Ammon's horn (tissue), 1 donor: Measurements from ENCODE around the gene CAB39.

Source experiments
- DNase-seq: peaks from one replicate; pipeline ENCODE4 v3.0.0-alpha.2; 2016; ENCODE audit warnings: low spot score

The CAB39 gene

DNA sequence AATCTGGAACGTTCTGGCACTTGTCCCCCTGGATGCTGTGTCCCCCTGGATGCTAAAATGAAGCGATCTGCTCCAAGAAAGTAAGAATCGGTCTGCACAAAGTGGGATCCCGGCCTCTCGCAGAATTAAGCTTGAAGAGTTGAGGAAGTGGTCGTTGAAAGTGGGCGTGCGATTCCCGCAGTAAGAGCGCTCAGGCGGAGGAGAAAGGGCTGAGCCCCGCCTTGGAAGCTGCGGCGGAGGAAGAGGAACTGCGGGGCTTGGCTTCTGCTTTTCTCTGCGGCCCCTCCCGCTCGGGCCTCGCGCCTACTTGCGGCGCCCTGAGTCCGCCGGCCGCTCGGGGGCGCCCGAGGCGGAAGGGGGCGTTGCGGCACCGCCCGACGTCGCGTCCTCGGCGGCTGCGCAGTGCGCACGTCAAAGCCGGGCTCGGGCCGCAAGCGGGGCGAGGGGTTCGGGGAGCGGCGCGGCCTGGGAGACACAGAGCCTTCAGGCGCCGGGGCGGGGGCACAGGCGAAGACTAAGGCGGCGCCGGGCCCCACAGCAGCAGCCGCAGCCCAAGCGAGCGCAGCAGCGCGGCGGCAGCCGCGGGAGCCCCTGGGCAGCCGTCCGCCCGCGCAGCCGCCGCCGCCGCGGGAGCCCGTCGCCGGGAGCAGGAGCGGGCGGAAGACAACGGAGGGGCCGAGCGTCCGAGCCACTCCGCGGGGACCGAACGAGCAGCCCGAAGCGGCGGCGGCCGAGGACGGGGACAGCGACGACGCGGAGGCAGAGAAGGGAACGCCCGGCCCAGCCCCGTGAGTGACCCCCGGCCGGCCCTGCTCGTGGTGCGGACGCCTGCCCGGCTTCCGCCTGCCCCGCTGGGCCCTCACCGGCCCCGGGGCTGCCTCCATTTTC lies at the start of gene CAB39:
Gene CAB39, plus strand, starts transcription at position 400 of the 888 bp plus-strand sequence. CDS start 47,160 bp downstream, outside the sequence.
- peak; percentile 94 for DNase-seq

DNA sequence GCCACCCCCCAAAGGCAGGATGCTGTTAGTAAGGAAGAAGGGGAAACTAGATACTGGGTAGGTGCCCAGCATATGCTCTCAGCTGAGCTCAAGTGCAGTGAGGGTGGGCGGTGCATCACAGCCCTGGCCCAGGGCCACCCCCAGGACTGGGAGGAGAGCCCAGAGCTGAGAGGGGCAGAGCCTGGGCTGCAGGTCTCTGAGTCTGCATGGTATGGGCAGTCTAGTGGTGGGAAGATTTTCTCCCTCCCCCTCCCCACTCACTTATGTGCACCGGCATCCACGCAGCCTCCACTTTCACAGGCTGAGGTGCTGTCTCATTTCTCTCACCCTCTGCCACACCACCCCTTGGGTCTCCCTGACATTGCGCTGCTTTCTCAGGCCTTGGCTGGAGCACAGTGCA lies 48.5 kb upstream of the CAB39 start:
- peak; percentile 48 for DNase-seq

DNA sequence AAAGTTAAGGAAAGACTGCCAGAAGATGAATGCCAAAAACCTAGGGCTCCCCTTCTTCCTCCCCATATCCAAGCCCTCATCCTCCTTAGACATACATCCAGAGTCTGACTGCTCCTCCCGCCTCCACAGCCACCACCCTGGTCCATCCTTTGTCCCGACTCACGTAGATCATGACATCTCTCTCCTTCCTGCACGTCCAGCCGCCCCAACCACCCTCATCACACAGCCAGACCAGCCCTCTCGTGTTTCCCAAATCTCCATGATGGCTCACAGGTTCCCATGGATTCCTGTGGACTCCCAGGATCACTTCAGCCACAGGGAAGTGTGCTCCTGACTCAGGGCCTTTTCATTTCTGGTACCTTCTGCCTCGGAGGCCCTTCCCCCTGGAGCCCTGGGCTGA lies 47.8 kb upstream of the CAB39 start:
- no peak for DNase-seq

DNA sequence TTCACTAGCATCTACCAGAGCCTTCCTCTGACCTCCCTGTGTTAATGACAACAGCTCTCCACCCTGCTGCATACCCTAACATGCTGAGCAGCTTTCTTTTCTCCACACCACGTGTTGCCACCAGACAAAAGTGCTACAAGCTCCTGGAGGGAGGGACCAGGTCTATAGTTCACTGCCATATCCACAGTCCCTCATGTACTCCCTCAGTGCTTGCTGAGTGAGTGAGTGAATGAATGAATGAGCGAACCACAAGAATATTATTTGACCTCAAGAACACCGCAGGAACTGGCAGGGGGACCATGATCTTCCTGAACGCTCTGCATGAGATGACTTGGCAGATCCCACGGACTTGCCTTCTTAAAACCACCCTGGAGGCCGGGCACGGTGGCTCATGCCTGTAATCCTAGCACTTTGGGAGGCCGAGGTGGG lies 47.4 kb upstream of the CAB39 start:
- DNase-seq = no peak

DNA sequence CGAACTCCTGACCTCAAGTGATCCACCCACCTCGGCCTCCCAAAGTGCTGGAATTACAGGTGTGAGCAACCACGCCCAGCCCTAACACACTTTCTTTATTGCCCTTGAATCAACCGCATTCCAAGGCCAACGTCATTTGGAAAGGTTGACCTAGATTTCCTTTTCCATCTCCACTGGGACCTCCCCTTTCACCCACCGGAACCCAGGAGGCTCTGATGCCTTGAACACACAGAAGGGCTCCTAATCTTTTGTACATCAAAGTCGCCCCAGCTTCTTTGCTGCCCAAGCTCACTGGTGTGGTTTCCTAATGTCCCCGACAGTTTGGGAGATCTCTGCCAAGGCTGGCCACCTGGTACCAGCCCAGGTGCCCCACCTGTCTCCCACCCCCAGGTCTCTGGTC lies 46.2 kb upstream of the CAB39 start:
- no peak for DNase-seq

DNA sequence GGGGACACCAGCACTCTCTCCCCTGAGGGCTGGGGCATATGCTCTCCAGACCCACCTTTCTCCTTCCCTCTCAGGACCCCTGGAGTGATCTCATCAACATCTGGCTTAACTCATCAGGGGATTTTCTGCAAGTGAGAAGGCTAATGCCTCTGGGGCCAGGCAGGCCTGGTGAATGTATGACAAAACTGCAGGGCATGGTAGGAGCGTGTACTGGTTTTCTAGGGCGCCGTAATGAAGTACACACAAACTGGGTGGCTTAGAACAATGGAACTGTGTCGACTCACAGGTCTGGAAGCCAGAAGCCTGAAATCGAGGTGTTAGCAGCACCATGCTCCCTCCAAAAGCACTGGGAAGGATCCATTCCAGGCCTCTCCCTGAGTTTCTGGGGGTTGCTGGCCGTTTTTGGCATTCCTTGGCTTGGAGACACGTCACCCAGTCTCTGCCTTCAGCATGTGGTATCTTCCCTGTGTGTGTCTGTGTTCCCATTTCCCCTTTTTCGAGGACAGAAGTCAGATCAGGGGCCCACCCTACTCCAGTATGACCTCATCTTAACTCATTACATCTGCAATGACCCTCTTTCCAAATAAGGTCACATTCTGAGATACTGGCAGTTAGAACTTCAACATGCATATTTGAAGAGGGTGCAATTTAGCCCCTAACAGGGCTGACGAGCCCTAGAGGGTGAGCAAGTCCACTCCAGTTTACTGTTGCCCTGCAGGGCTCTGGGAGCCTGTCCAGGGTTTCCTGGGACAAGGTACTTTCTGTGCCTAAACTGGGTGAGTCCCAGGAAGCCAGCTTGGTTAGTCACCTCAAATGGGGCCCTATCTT lies 45.5 kb upstream of the CAB39 start:
- peak; percentile 61 for DNase-seq

DNA sequence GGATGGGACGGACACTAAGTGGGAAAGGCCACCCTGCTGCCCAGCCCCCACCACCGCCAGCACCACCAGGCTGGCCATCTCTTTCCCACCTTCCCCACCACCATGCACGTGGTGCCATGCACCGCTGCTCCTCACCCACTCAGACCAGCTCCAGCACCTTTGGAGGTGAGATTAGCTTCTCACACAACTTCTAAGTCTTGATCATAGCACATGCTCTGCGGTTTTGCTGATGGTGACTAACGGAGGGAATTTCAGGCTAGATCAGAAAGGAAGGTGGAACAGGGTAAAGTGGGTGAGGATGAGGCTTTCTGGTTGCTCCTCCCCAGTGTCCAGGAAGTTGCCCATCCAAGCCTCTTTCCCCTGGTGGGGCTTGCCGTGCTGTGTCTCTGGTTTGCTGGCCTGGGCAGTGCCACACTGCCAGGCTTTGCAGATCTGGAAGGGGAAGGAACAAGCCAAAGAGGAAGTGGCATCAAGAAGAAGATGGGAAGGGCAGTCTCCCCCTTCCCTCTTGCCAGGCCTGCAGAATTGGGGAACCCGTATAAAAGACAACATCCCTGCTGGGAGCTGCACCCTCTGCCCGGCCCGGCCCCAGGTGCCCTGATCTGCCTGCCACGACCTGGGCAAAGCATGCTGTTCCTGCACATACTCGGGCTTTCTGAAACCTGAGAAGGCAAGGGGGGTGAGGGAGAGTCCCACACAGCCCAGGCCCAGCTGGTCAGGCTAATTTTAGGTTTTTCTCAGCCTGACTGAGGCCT lies 44.3 kb upstream of the CAB39 start:
- peak; percentile 66 for DNase-seq

DNA sequence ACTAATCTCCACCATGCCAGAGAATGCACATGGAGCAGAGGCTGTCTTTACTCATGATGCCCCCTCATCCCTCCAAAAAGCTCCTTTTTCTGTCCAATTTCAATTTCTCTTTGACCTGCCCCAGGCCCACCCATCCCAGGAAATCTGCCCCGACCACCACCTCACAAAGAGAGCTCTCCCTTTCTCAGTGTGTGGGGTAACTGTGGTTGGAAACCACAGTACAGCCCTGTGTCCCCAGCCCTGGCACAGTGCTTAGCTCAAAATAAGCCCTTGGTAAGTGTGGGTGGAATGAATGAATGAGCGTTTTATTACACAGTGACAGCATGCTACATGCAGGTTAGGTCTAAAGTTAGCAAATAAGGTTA lies 43.7 kb upstream of the CAB39 start:
- no peak for DNase-seq

DNA sequence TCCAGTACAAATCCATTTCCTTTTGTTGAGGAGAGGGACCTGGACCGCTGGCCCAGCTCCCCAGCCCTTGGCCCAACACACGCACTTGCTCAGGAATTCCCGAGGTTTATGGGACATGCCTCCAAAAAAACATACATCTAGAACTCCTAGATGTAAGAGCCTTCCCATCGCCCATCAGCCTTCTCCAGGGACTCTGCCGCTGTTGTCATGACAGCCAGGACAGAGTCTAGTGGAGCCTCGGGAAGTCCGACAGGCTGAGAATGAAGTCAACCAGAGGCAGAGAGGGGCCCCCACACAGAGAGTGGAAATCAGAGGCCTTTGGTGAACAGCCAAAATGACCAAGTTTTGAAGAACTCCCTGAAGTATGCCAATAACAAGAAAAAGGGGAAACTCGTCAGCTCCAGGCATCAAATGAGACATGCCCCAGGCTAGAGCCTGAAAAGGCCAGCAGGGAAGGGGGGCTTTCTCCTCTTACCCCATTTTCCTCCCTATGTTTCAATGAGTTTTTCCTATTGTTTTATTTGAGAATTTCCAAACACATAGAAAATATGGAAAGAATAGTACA lies 43.2 kb upstream of the CAB39 start:
- no peak for DNase-seq

DNA sequence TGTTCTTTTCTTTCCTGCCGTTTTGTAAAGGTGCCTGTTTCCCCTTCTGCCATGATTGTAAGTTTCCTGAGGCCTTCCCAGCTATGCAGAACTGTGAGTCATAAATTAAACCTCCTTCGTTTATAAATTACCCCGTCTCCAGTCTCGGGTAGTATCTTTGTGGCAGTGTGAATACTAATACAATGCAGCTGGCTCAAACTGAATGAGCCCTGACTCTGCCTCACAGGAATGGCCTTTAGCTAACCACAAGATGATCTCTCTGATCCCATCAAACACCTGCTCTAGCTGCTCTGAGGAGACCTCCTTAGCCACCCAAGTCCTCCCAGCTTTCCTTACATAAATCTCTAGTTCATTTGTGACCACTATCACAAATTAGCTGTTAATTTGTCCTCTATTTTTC lies 41.5 kb upstream of the CAB39 start:
- no peak for DNase-seq

DNA sequence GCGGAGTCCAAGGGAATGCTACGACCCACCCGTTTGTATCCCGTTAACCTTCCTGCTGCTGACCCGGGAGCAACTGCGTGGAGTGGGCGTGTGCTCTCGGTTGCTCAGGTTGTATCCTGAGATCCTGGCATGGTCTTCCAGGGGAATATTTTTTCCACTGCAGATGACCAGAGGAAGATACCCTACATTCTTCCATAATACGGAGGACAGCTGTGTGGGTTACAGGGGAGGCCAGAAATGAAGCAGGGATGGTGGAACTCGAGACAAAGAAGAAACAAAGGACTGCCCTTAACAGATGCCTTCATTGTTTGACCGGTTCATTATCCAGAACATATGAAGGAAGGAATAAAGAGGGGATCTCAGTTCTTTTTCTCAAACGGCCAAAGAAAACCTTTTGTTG lies 39.8 kb upstream of the CAB39 start:
- no peak for DNase-seq

DNA sequence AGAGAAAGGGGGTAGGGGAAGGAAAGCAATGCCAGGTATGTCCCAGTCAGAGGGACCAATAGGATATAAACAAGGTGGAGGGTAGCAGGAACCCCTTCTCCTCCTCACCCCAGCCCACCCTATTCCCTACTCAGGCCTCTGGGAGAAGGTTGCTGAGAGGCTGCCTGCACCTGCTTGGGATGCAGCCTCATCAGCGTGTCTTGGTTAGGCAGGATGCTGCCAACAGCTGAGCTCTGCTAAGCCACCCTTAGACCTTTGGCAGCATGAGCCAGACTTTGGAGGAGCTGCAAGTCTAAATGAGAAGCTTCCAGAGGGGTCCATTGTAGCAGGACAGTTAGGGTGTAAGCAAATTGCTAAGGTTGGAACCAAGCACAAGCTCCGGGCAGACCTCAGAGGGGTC lies 38.2 kb upstream of the CAB39 start:
- DNase-seq = no peak

DNA sequence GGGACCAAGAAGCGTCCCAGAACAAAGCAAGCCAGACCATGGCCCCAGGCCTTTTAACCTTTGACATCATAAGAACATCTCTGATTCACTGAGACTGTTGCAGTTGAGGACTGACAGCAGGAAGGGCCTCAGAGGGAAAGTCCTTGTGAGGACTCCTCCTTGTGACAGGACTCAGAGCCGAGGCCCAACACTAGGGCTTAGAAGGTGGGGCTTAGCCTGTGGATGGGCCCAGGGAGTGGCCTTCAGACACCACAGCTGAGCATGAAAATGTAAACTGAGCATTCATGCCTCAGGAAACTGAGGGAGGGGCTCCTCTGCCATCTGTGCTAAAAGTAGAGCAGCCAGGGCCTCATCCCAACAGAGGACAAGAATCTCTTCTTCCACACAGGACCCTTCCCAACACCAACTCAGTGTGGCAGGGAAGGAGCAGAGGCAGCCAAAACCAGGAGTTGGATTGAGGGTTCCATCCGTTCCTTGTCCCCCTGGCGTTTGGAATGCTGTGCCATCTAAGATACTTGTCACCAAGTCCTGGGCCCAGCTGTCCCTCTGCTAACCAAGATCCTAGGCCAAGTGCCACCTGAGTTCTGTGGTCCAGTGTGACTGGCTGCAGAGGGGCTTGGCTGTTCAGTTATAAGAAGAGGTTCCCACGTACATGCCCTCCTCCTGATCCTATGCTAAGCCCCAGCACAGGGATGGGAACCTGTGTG lies 37.5 kb upstream of the CAB39 start:
- no peak for DNase-seq

DNA sequence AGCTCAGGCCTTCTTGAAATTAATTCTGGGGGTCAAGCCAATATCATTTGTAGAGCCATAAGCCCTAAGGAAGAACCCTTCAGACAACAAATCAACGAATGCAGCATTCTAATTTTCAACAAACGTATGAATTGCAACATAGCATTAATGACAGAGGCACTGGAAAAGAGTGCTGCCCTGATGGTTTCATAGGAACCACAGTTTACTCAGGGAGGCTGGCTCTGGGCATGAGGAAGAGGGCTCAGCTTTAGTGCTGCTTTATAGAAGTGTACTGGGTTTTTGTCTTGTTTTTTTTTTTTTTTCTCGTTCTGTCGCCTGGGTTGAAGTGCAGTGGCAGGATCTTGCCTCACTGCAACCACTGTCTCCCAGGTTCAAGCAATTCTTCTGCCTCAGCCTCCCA lies 36.1 kb upstream of the CAB39 start:
- no peak for DNase-seq

DNA sequence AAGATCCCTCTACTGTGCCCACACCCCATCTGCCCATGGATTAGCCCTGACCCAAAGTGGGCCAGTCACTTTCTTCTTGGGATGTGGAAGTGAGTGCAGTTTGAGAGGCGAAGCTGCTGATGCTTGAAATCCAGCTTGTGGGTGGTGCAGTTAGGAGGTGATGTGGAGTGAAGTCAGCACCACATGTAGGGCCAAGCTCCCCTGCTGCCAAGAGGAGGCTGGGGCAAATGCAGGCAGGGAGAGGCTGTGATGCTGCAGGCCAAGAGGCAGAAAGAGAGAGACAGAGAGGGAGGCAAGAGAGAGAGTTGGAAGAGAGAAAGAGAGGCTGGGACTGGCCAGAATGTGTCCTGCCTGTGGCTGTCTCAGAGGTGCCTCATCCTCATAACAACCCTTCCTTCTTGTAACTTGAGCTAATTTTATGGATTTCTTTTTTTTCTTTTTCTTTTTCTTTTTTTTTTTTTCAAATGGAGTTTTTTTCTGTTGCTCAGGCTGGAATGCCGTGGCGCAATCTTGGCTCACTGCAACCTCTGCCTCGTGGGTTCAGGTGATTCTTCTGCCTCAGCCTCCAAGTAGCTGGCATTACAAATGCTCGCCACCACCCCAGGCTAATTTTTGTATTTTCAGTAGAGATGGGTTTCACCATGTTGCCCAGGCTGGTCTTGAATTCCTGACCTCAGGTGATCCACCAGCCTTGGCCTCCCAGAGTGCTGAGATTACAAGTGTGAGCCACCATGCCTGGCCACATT lies 35.3 kb upstream of the CAB39 start:
- no peak for DNase-seq

DNA sequence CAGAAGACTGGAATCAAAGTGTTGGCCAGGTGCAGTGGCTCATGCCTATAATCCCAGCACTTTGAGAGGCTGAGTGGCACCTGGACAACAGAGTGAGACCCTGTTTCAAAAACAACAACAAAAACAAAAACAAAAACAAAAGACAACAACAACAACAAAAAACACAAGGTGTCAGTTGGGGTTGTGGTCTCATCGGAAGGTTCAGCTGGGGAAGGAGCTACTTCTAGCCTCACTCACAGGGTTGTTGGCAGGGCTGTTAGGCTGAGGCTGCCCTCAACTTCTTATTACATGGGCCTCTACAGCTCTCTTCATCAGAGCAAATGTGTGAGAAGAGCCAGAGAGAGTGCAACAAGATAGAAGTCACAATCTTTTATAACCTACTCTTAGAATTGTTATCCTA lies 34.6 kb upstream of the CAB39 start:
- DNase-seq = no peak

DNA sequence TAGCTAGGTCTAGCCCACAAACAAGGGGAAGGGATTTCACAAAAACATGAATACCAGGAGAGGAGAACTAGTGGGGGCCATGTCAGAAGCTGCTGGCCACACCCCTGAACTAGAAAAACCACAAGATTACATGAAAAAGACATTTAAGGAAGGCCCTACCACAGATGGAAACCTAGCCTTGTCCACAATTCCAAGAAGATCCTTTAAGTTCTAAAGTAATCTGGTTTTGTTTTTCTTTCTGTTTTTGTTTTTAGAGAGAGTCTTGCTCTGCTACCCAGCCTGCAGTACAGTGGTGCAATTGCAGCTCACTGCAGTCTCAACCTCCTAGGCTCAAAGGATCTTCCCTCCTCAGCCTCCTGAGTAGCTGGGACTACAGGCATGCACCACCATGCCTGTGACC lies 34.2 kb upstream of the CAB39 start:
- no peak for DNase-seq

DNA sequence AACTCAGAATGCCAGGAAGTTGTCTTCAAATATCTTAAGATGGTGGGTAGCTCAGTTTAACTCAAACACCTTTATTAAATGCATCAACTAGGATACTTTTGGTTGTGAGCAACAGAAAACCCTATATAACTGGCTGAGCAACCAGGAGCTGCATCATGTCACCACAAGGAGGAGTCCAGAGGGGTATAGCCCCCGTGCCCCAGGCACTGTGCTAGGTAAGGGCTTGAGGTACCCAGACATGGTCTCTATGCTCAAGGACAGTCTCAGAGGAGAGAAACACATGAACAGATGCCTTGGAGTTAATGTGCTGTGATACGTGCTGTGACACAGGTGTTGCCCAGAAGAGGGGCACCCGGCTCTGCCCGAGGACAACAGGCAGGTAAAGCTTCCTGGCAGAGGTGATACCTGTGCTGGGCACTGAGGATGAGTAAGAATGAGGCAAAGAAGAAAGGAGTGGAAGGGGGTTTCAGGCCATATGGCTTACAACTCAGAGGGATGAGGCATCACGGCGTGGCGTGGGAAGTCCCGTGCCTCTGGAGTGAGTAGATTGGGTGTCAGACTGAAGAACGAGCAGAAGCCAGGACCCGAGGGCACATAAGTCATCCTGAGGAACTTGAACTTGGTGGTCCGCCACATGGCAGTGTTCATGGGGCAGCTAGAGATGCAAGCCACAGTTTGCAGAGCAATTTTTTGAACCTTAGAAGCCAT lies 32.0 kb upstream of the CAB39 start:
- no peak for DNase-seq

DNA sequence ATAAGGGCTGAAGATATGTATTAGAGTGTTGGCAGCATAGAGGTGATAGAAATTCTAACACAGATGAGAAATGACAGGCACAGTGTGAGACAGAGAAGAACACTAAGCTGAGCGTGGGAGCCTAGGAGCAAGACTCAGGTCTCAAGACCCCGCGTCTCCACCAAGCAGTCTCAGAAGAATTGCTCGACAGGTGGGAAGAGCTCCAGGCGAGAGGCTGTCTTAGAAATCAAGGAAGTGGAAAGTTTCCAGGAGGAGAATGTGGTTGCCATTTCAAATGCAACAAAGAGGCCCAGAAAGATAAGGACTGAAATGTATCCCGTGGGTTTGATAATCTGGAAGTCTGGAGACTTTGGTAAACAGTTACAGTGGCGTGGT lies 31.5 kb upstream of the CAB39 start:
- DNase-seq = no peak

DNA sequence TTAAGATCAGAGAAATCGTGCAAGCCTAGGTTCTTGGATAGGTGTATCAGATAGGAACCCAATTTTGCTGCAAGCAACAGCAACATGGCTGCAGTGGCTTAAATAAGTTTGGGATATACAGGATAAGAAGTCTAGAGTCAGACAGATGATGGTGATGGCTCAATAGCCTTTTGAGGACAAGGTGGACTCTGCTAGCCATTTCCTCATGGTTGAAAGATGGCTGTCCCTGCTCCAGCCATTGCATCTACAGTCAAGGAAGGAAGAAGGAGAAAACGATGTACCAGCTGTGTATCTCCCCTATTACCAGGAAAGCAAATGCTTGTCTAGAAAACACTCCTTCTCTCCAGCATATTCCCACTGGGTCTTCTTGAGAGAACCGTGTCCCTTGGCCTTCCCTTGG lies 30.1 kb upstream of the CAB39 start:
- no peak for DNase-seq
